Astrocyte (in vitro differentiated cells and primary cell): ENCODE results near the gene SDE2. TPM values are rescaled to one million over a fixed set of nuclear protein-coding genes. Genes with fewer than 3 reads are reported as not detected.
"Not testable (repeated sequence)": the region's sequence is repeated elsewhere in the genome, so short reads cannot be mapped to it uniquely, and the experiment has no call there.

Experiments used
- DNase-seq: peaks from one replicate; pipeline ENCODE4 v3.0.0-alpha.2; 2010; ENCODE audit warnings: low read depth
- FAIRE-seq: peaks from 2 replicates; lab custom pipeline; 2011; peaks lifted over from hg19 to GRCh38; lab: Jason Lieb, UNC
- H2AFZ ChIP-seq: 2 replicates; pipeline ENCODE4 v1.6.0; 2012; ENCODE audit warnings: low read depth, low read length, inconsistent platforms
- H3K27ac ChIP-seq: 2 replicates; pipeline ENCODE4 v1.5.1; 2011; ENCODE audit warnings: low read depth, low read length, inconsistent platforms
- H3K27me3 ChIP-seq: 2 replicates; pipeline ENCODE4 v1.6.0; 2011; ENCODE audit warnings: low read length, inconsistent platforms; ENCODE audit not compliant: insufficient read depth
- H3K36me3 ChIP-seq: 2 replicates; pipeline ENCODE4 v1.5.1; 2011; ENCODE audit warnings: low read length, inconsistent platforms; ENCODE audit not compliant: insufficient read depth
- H3K4me1 ChIP-seq: 2 replicates; pipeline ENCODE4 v1.5.1; 2011; ENCODE audit warnings: low read length, inconsistent platforms; ENCODE audit not compliant: insufficient read depth
- H3K4me2 ChIP-seq: 2 replicates; pipeline ENCODE4 v1.6.0; 2012; ENCODE audit warnings: low read length, inconsistent platforms
- H3K4me3 ChIP-seq: 2 replicates; pipeline ENCODE4 v1.5.1; 2011; ENCODE audit warnings: low read depth, mild to moderate bottlenecking, low read length, inconsistent platforms; ENCODE audit not compliant: insufficient read depth
- H3K79me2 ChIP-seq: 2 replicates; pipeline ENCODE4 v1.6.0; 2012; ENCODE audit warnings: mild to moderate bottlenecking, low read length, inconsistent platforms; ENCODE audit not compliant: insufficient read depth
- H3K9ac ChIP-seq: 2 replicates; pipeline ENCODE4 v1.6.0; 2012; ENCODE audit warnings: mild to moderate bottlenecking, low read length, inconsistent platforms
- H3K9me3 ChIP-seq: 2 replicates; pipeline ENCODE4 v1.5.1; 2012; ENCODE audit warnings: low read depth, mild to moderate bottlenecking, low read length, inconsistent platforms; ENCODE audit not compliant: insufficient read depth
- H4K20me1 ChIP-seq: 2 replicates; pipeline ENCODE4 v1.6.0; 2012; ENCODE audit warnings: low read length, inconsistent platforms; ENCODE audit not compliant: insufficient read depth
- H3K27ac Mint-ChIP-seq: one replicate; pipeline ENCODE4 v1.8.0; 2021; ENCODE audit warnings: mild to moderate bottlenecking, mixed read lengths; ENCODE audit not compliant: unreplicated experiment
- H3K27me3 Mint-ChIP-seq: one replicate; pipeline ENCODE4 v1.8.0; 2021; ENCODE audit warnings: low read depth, mixed read lengths; ENCODE audit not compliant: unreplicated experiment
- H3K36me3 Mint-ChIP-seq: one replicate; pipeline ENCODE4 v1.8.0; 2021; ENCODE audit warnings: low read depth, mixed read lengths; ENCODE audit not compliant: unreplicated experiment
- H3K4me1 Mint-ChIP-seq: one replicate; pipeline ENCODE4 v1.8.0; 2021; ENCODE audit warnings: low read depth, mixed read lengths; ENCODE audit not compliant: unreplicated experiment
- H3K4me3 Mint-ChIP-seq: one replicate; pipeline ENCODE4 v1.8.0; 2021; ENCODE audit warnings: mild to moderate bottlenecking, moderate library complexity, mixed read lengths; ENCODE audit not compliant: unreplicated experiment
- H3K9me3 Mint-ChIP-seq: one replicate; pipeline ENCODE4 v1.8.0; 2021; ENCODE audit warnings: mild to moderate bottlenecking, mixed read lengths; ENCODE audit not compliant: unreplicated experiment
- CTCF ChIP-seq: IDR thresholded peaks from 2 replicates; pipeline ENCODE4 v1.5.1; 2011; ENCODE audit warnings: low read depth, mild to moderate bottlenecking, inconsistent platforms, low read length, moderate library complexity; ENCODE audit not compliant: insufficient read depth
- EZH2 ChIP-seq: IDR thresholded peaks from 2 replicates; pipeline ENCODE4 v1.6.1; 2012; ENCODE audit warnings: mild to moderate bottlenecking, low read length, inconsistent platforms; ENCODE audit not compliant: insufficient read depth
- total RNA-seq: library from RNA; stranded (reverse); gene quantifications from 2 replicates; pipeline ENCODE4 v1.2.1, GENCODE V29; 2021

SDE2 gene
- total RNA-seq, 1 donor from 2014 or later, result 25.3 TPM

- H3K4me1 Mint-ChIP-seq, result peaks cover 6% of the 10 kb centered on the region
- Histone ChIP-seq H3K9ac (no peak overlapping the region), H3K27ac (no peak overlapping the region), H3K4me3 (no peak overlapping the region), H3K4me1 (no peaks in the 10 kb centered on the region), H3K79me2 (no peaks in the 10 kb centered on the region), H3K9me3 (no peaks in the 10 kb centered on the region), H3K27me3 (no peaks in the 10 kb centered on the region), H2AFZ (no peak overlapping the region), H3K36me3 (no peaks in the 10 kb centered on the region), H4K20me1 (no peaks in the 10 kb centered on the region), H3K4me2 (no peak overlapping the region)
- H3K27me3 Mint-ChIP-seq, result peaks cover 7% of the 10 kb centered on the region
- DNase-seq (no peak), FAIRE-seq (no peak)
- no peaks in the 10 kb centered on the region for H3K36me3 Mint-ChIP-seq
- H3K4me3 Mint-ChIP-seq, result no peak overlapping the region
- no peaks in the 10 kb centered on the region for H3K9me3 Mint-ChIP-seq
- TF ChIP-seq EZH2 (no peak), CTCF (no peak)
- H3K27ac Mint-ChIP-seq, result no peak overlapping the region
Observed at GRCh38 chr1:225937048-225937968, 61.8 kb downstream of the SDE2 start.

GRCh38 chr1:225936523-225936922 lies 62.6 kb downstream of the SDE2 start:
- Mint-ChIP-seq H3K27ac (no peak overlapping the region), H3K27me3 (peaks cover 7% of the 10 kb centered on the region)
- no peaks in the 10 kb centered on the region for H3K27me3 ChIP-seq

GRCh38 chr1:225936086-225936485 lies 63.1 kb downstream of the SDE2 start:
- not testable (repeated sequence) for H3K4me1 ChIP-seq, H3K4me2 ChIP-seq, H3K4me3 ChIP-seq, H3K36me3 Mint-ChIP-seq, H3K27ac Mint-ChIP-seq, H3K36me3 ChIP-seq, H3K27ac ChIP-seq, H3K27me3 Mint-ChIP-seq, FAIRE-seq, H3K9ac ChIP-seq, H3K27me3 ChIP-seq, H2AFZ ChIP-seq, DNase-seq, H3K4me3 Mint-ChIP-seq, H3K79me2 ChIP-seq, H4K20me1 ChIP-seq, H3K4me1 Mint-ChIP-seq, H3K9me3 ChIP-seq, H3K9me3 Mint-ChIP-seq

More at GRCh38 chr1:225936523-225936922, 62.6 kb downstream of the SDE2 start:
- Histone ChIP-seq H3K4me2 (no peak overlapping the region), H3K9ac (no peak overlapping the region), H3K36me3 (no peaks in the 10 kb centered on the region), H3K4me3 (no peak overlapping the region), H3K9me3 (no peaks in the 10 kb centered on the region), H3K79me2 (no peaks in the 10 kb centered on the region), H3K27ac (no peak overlapping the region), H2AFZ (no peak overlapping the region), H4K20me1 (no peaks in the 10 kb centered on the region), H3K4me1 (no peaks in the 10 kb centered on the region)
- TF ChIP-seq CTCF (no peak), EZH2 (no peak)
- H3K4me1 Mint-ChIP-seq, result peaks cover 3% of the 10 kb centered on the region
- DNase-seq, result no peak
- no peaks in the 10 kb centered on the region for H3K9me3 Mint-ChIP-seq
- no peak overlapping the region for H3K4me3 Mint-ChIP-seq
- H3K36me3 Mint-ChIP-seq, result no peaks in the 10 kb centered on the region
- FAIRE-seq, result no peak
